HG02840 (cell line): ENCODE measurements around the gene UCHL3.

Experiments
- ATAC-seq: cut with Tn5 transposase; IDR thresholded peaks from one replicate; pipeline ENCODE4 v1.9.1; 2021; ENCODE audit warnings: mild to moderate bottlenecking, moderate library complexity, moderate number of reproducible peaks; ENCODE audit not compliant: unreplicated experiment, low FRiP score

Gene UCHL3

GRCh38 chr13:75549262-75550158, at the start of gene UCHL3:
TSS of gene UCHL3 (plus strand) at chr13:75549791. CDS start at chr13:75549821, 30 bp downstream.
- ATAC-seq = peak; percentile 97

- no peak for ATAC-seq
Observed at GRCh38 chr13:75505327-75505726, 44.3 kb upstream of the UCHL3 start.

- no peak for ATAC-seq
Observed at GRCh38 chr13:75506018-75506417, 43.6 kb upstream of the UCHL3 start.

- ATAC-seq = no peak
Observed at GRCh38 chr13:75507027-75508001, 42.3 kb upstream of the UCHL3 start.

- no peak for ATAC-seq
Observed at GRCh38 chr13:75508002-75508548, 41.5 kb upstream of the UCHL3 start.

- no peak for ATAC-seq
Observed at GRCh38 chr13:75511051-75511625, 38.5 kb upstream of the UCHL3 start.

GRCh38 chr13:75512253-75512652, 37.3 kb upstream of the UCHL3 start:
- ATAC-seq = peak; percentile 81

- ATAC-seq = no peak
Observed at GRCh38 chr13:75513271-75513670, 36.3 kb upstream of the UCHL3 start.

GRCh38 chr13:75514080-75514995, 35.3 kb upstream of the UCHL3 start:
- no peak for ATAC-seq

- no peak for ATAC-seq
Observed at GRCh38 chr13:75518439-75519088, 31.0 kb upstream of the UCHL3 start.

GRCh38 chr13:75521956-75522355, 27.6 kb upstream of the UCHL3 start:
- no peak for ATAC-seq

- ATAC-seq = no peak
Observed at GRCh38 chr13:75530549-75530961, 19.0 kb upstream of the UCHL3 start.

- no peak for ATAC-seq
Observed at GRCh38 chr13:75533861-75534260, 15.7 kb upstream of the UCHL3 start.

GRCh38 chr13:75537401-75538365, 11.9 kb upstream of the UCHL3 start, which contains the start of gene COMMD6:
TSS of gene COMMD6 (minus strand) at chr13:75537841. CDS start at chr13:75537805, 36 bp downstream.
- ATAC-seq = peak; percentile 99

- ATAC-seq = no peak
Observed at GRCh38 chr13:75541287-75541686, 8.3 kb upstream of the UCHL3 start.

- ATAC-seq = no peak
Observed at GRCh38 chr13:75541961-75542360, 7.6 kb upstream of the UCHL3 start.

GRCh38 chr13:75544681-75545330, 4.8 kb upstream of the UCHL3 start:
- no peak for ATAC-seq
